Measurements from ENCODE around the gene UBL3.

The UBL3 gene

GRCh38 chr13:29810898-29811297, 39.5 kb downstream of the UBL3 start:
- H3K27ac ChIP-seq, result no peak overlapping the region
- TF ChIP-seq ZFX (IDR thresholded peaks at IDR 0.05), result no peak
- TF ChIP-seq CTCF (conservative IDR thresholded peaks at IDR 0.05), result no peak

GRCh38 chr13:29810145-29810742, 40.2 kb downstream of the UBL3 start:
- H3K27ac ChIP-seq, result no peak overlapping the region
- TF ChIP-seq ZFX (IDR thresholded peaks at IDR 0.05) (no peak), CTCF (conservative IDR thresholded peaks at IDR 0.05) (no peak)

GRCh38 chr13:29808264-29808663, 42.2 kb downstream of the UBL3 start:
- no peak overlapping the region for H3K27ac ChIP-seq
- TF ChIP-seq ZFX (IDR thresholded peaks at IDR 0.05), result no peak
- no peak for TF ChIP-seq CTCF (conservative IDR thresholded peaks at IDR 0.05)

- H3K27ac ChIP-seq, result no peak overlapping the region
- TF ChIP-seq ZFX (IDR thresholded peaks at IDR 0.05) (no peak), CTCF (conservative IDR thresholded peaks at IDR 0.05) (no peak)
Measured at GRCh38 chr13:29805994-29806979, 44.1 kb downstream of the UBL3 start.

- no peak for TF ChIP-seq CTCF (conservative IDR thresholded peaks at IDR 0.05)
- TF ChIP-seq ZFX (IDR thresholded peaks at IDR 0.05), result no peak
- H3K27ac ChIP-seq, result no peak overlapping the region
Measured at GRCh38 chr13:29803221-29803620, 47.2 kb downstream of the UBL3 start.

GRCh38 chr13:29802621-29803020, 47.8 kb downstream of the UBL3 start:
- H3K27ac ChIP-seq, result no peak overlapping the region
- TF ChIP-seq ZFX (IDR thresholded peaks at IDR 0.05), result no peak
- TF ChIP-seq CTCF (conservative IDR thresholded peaks at IDR 0.05), result no peak

GRCh38 chr13:29801737-29802305, 48.6 kb downstream of the UBL3 start:
- H3K27ac ChIP-seq, result no peak overlapping the region
- TF ChIP-seq ZFX (IDR thresholded peaks at IDR 0.05), result no peak
